Fibroblast of lung (primary cell): ENCODE data around the gene IL36A. TPM values are rescaled to one million over a fixed set of nuclear protein-coding genes. Genes with fewer than 3 reads are reported as not detected.

Experiments
- DNase-seq, 2 donors: peaks; one replicate each; pipeline versions ENCODE4 v3.0.0 to v3.0.0-alpha.2; 2010; ENCODE audit warnings: low read depth in 2 of 2
- H2AFZ ChIP-seq: 2 replicates; pipeline ENCODE4 v1.5.1; 2012; ENCODE audit warnings: low read length, control low read depth, inconsistent platforms
- H3K27ac ChIP-seq: 2 replicates; pipeline ENCODE4 v1.5.1; 2011; ENCODE audit warnings: low read length, control low read depth; ENCODE audit not compliant: insufficient read depth
- H3K27me3 ChIP-seq: 2 replicates; pipeline ENCODE4 v1.5.1; 2011; ENCODE audit warnings: mild to moderate bottlenecking, low read length; ENCODE audit not compliant: control insufficient read depth, insufficient read depth
- H3K36me3 ChIP-seq: 2 replicates; pipeline ENCODE4 v1.5.1; 2011; ENCODE audit warnings: low read length; ENCODE audit not compliant: control insufficient read depth, insufficient read depth
- H3K4me1 ChIP-seq: 2 replicates; pipeline ENCODE4 v1.5.1; 2011; ENCODE audit warnings: low read length; ENCODE audit not compliant: control insufficient read depth, insufficient read depth; ENCODE audit errors: extremely low read depth
- H3K4me2 ChIP-seq: 2 replicates; pipeline ENCODE4 v1.5.1; 2011; ENCODE audit warnings: low read length, control low read depth; ENCODE audit not compliant: insufficient read depth; ENCODE audit errors: extremely low read depth
- H3K4me3 ChIP-seq, 4 experiments: fragments of 200-600 bp in 1 of 4; sonication (generic) in 1 of 4; replicated peaks in 1 of 4; 2 replicates each; pipeline ENCODE4 v1.5.1; 2011 to 2016; ENCODE audit warnings: low read length in 4 of 4, low read depth in 3 of 4, mild to moderate bottlenecking in 3 of 4, control low read depth in 2 of 4, inconsistent platforms in 1 of 4, mixed read lengths in 1 of 4; ENCODE audit not compliant: insufficient read depth in 1 of 4; ENCODE audit errors: control extremely low read depth in 1 of 4
- H3K79me2 ChIP-seq: 2 replicates; pipeline ENCODE4 v1.5.1; 2012; ENCODE audit warnings: mild to moderate bottlenecking, low read length, inconsistent platforms; ENCODE audit not compliant: control insufficient read depth, insufficient read depth
- H3K9ac ChIP-seq: 2 replicates; pipeline ENCODE4 v1.5.1; 2011; ENCODE audit warnings: mild to moderate bottlenecking, low read length, control low read depth; ENCODE audit not compliant: insufficient read depth
- H3K9me3 ChIP-seq: 2 replicates; pipeline ENCODE4 v1.5.1; 2012; ENCODE audit warnings: low read depth, low read length; ENCODE audit not compliant: control insufficient read depth, insufficient read depth
- H4K20me1 ChIP-seq: 2 replicates; pipeline ENCODE4 v1.5.1; 2011; ENCODE audit warnings: low read length; ENCODE audit not compliant: control insufficient read depth, insufficient read depth; ENCODE audit errors: extremely low read depth
- EZH2 ChIP-seq: IDR thresholded peaks from 2 replicates; pipeline ENCODE4 v1.5.1; 2012; ENCODE audit warnings: low read length, control low read depth, mild to moderate bottlenecking; ENCODE audit errors: missing control alignments
- polyA plus RNA-seq, 2 donors: library from polyadenylated mRNA; depleted of rRNA in 1 of 2; stranded (reverse) in 1 of 2; unstranded in 1 of 2; fragments of >200 nt; gene quantifications; 2 replicates each; pipeline ENCODE4 v1.2.1, GENCODE V29; 2011 to 2012; ENCODE audit warnings: missing spikeins in 1 of 2
- total RNA-seq: library from RNA; depleted of rRNA; stranded (reverse); fragments of >200 nt; gene quantifications from 2 replicates; pipeline ENCODE4 v1.2.1, GENCODE V29; 2014
- TF ChIP-seq, protein P1 (sequence below), 2 donors: IDR thresholded peaks in 1 of 2; conservative IDR thresholded peaks in 1 of 2; 1 replicate in 1 of 2; 2 replicates in 1 of 2; pipeline ENCODE4 v1.5.1; 2011 to 2012; ENCODE audit warnings: low read length in 2 of 2, control low read depth in 1 of 2, inconsistent platforms in 1 of 2, low read depth in 1 of 2, mild to moderate bottlenecking in 1 of 2

IL36A gene
- total and polyA plus RNA-seq, 2 donors (not counting 1 experiment from before 2014, with no cell fraction given) = not detected

DNA sequence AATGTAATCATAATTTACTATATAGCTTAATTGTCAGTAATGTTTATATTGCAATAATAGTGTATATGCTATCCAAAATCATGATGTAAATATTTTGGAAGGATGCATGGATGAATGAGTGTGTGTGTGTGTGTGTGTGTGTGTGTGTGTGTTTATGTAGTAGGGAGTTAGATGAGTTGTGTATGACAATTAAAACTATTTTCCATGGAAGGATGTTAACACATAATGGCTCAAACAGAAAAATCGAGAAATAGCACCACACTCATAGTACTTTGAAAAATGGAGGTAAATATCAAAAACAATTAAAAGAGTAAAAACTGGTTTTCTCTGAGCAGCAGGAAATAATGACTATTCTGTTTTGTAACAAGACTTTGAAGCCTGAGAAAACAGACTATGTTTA is 8.1 kb upstream of the IL36A start:
- no peaks in the 10 kb centered on the region for H3K79me2 ChIP-seq
- H3K4me3 ChIP-seq = no peak overlapping the region
- H3K9me3 ChIP-seq = no peaks in the 10 kb centered on the region
- no peaks in the 10 kb centered on the region for H4K20me1 ChIP-seq
- no peak overlapping the region for H3K9ac ChIP-seq
- no peak overlapping the region for H2AFZ ChIP-seq
- H3K4me1 ChIP-seq = no peaks in the 10 kb centered on the region
- H3K27me3 ChIP-seq = no peaks in the 10 kb centered on the region
- H3K27ac ChIP-seq = no peak overlapping the region
- no peaks in the 10 kb centered on the region for H3K36me3 ChIP-seq
- DNase-seq = no peak
- no peak overlapping the region for H3K4me2 ChIP-seq
- TF ChIP-seq, protein P1, sequence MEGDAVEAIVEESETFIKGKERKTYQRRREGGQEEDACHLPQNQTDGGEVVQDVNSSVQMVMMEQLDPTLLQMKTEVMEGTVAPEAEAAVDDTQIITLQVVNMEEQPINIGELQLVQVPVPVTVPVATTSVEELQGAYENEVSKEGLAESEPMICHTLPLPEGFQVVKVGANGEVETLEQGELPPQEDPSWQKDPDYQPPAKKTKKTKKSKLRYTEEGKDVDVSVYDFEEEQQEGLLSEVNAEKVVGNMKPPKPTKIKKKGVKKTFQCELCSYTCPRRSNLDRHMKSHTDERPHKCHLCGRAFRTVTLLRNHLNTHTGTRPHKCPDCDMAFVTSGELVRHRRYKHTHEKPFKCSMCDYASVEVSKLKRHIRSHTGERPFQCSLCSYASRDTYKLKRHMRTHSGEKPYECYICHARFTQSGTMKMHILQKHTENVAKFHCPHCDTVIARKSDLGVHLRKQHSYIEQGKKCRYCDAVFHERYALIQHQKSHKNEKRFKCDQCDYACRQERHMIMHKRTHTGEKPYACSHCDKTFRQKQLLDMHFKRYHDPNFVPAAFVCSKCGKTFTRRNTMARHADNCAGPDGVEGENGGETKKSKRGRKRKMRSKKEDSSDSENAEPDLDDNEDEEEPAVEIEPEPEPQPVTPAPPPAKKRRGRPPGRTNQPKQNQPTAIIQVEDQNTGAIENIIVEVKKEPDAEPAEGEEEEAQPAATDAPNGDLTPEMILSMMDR (conservative IDR thresholded peaks at IDR 0.05 in 1 of 2, IDR thresholded peaks at IDR 0.05 in 1 of 2; ENCODE audit: low read depth in 1 of 2, low read length in 2 of 2) = no peak
- TF ChIP-seq EZH2 = no peak

DNA sequence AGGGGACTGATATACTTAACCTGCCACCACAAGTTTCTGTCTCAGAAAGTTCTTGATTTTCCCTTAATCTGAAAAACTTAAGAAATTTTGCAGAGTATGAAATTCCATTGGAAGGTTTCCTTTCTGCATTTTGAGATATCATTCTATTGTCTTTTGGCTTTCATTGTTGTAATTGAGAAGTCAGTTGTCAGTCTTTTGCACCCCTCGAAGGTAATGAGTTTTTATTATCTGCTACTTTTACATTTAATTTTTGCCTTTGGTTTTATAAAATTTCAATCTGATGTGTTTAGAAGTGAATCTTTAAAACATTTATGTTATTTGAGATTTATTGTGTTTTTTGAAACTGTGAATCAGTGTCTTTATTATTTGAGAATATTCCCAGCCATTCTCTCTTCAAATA is 4.8 kb upstream of the IL36A start:
- Histone ChIP-seq H2AFZ (no peak overlapping the region), H3K9ac (no peak overlapping the region), H4K20me1 (no peaks in the 10 kb centered on the region), H3K4me1 (no peaks in the 10 kb centered on the region), H3K4me2 (no peak overlapping the region), H3K79me2 (no peaks in the 10 kb centered on the region), H3K27ac (no peak overlapping the region), H3K36me3 (no peaks in the 10 kb centered on the region), H3K4me3 (no peak overlapping the region), H3K27me3 (no peaks in the 10 kb centered on the region), H3K9me3 (no peaks in the 10 kb centered on the region)
- TF ChIP-seq, protein P1 (conservative IDR thresholded peaks at IDR 0.05 in 1 of 2, IDR thresholded peaks at IDR 0.05 in 1 of 2; ENCODE audit: low read depth in 1 of 2, low read length in 2 of 2) = no peak
- TF ChIP-seq EZH2 = no peak
- DNase-seq = no peak

DNA sequence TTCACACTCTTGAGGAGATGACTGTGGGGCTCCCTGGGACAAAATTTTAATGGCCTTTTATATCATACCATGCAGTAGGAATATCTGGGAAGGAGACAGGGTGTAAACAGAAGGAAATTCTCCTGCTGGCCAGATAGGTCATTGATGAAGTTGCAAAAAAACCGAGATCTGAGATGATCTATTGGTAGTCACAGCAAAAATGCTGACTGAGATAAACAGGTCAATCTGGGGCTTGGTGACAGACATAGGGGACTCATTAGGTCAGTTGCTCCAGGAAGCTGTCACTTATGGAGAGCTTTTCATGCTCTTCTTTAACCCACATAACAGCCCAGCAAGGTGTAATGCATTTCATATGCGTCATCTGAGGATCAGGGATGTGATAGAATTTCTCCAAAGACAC is 2.6 kb upstream of the IL36A start:
- Histone ChIP-seq H3K27me3 (peaks cover 2% of the 10 kb centered on the region), H3K79me2 (no peaks in the 10 kb centered on the region), H3K9ac (no peak overlapping the region), H3K4me2 (no peak overlapping the region), H3K4me3 (no peak overlapping the region), H2AFZ (no peak overlapping the region), H3K4me1 (no peaks in the 10 kb centered on the region), H3K36me3 (no peaks in the 10 kb centered on the region), H3K9me3 (no peaks in the 10 kb centered on the region), H4K20me1 (no peaks in the 10 kb centered on the region), H3K27ac (no peak overlapping the region)
- DNase-seq = no peak
- TF ChIP-seq EZH2 = no peak
